ENCODE results near the gene TRAPPC14.
"Not testable (repeated sequence)": the region's sequence is repeated elsewhere in the genome, so short reads cannot be mapped to it uniquely, and the experiment has no call there.

TRAPPC14 gene

DNA sequence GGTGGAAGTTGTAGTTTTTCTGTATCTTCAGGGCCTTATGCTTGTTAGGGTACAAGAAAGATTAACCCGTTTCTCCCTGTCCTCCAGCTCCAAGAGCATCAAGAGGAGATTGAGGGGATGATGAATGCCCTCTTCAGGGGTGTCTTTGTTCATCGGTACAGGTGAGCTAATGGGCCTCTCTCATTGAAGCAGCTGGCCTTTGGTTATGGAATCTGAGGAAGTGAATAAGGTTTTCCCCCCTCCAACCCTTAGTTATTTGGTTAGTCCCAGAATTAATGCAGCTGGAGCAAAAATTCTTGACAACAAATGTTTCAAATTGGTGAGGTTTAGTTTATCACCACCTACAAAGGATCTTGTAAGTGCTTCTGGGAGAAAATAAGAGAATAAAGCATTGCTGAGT, 36.7 kb upstream of the TRAPPC14 start:
- H3K36me3 ChIP-seq (ENCODE audit: low read depth), result no peaks in the 10 kb centered on the region
- no peak overlapping the region for H3K27ac ChIP-seq (ENCODE audit: poor library complexity, severe bottlenecking)
- H3K9me3 ChIP-seq (ENCODE audit: severe bottlenecking), result no peaks in the 10 kb centered on the region
- H3K4me3 ChIP-seq (ENCODE audit: severe bottlenecking), result no peak overlapping the region
- TF ChIP-seq, protein P1, sequence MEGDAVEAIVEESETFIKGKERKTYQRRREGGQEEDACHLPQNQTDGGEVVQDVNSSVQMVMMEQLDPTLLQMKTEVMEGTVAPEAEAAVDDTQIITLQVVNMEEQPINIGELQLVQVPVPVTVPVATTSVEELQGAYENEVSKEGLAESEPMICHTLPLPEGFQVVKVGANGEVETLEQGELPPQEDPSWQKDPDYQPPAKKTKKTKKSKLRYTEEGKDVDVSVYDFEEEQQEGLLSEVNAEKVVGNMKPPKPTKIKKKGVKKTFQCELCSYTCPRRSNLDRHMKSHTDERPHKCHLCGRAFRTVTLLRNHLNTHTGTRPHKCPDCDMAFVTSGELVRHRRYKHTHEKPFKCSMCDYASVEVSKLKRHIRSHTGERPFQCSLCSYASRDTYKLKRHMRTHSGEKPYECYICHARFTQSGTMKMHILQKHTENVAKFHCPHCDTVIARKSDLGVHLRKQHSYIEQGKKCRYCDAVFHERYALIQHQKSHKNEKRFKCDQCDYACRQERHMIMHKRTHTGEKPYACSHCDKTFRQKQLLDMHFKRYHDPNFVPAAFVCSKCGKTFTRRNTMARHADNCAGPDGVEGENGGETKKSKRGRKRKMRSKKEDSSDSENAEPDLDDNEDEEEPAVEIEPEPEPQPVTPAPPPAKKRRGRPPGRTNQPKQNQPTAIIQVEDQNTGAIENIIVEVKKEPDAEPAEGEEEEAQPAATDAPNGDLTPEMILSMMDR (IDR thresholded peaks at IDR 0.05; ENCODE audit: poor library complexity, severe bottlenecking), result no peak
- ATAC-seq (ENCODE audit: low read depth) (no peak), DNase-seq (ENCODE audit: low spot score) (no peak)
- no peaks in the 10 kb centered on the region for H3K4me1 ChIP-seq (ENCODE audit: insufficient read depth, poor library complexity, severe bottlenecking)
- no peaks in the 10 kb centered on the region for H3K27me3 ChIP-seq (ENCODE audit: insufficient read depth, poor library complexity, severe bottlenecking)

DNA sequence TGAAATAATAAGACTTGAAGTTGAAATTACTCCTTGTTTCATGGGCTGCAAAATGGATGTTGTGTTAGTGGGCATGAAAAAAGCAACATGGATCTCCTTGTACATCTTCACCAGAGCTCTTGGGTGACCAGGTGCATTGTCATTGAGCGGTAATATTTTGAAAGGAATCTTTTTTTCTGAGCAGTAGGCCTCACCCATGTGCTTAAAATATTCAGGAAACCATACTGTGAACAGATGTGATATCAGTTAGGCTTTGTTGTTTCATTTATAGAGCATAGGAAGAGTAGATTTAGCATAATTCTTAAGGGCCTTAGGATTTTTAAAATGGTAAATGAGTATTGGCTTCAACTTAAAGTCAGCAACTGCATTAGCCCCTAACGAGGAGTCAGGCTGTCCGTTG, 34.4 kb upstream of the TRAPPC14 start:
- TF ChIP-seq, protein P1 (IDR thresholded peaks at IDR 0.05; ENCODE audit: poor library complexity, severe bottlenecking), result no peak
- H3K4me3 ChIP-seq (ENCODE audit: severe bottlenecking), result no peak overlapping the region
- ATAC-seq (ENCODE audit: low read depth), result no peak
- H3K27me3 ChIP-seq (ENCODE audit: insufficient read depth, poor library complexity, severe bottlenecking), result no peaks in the 10 kb centered on the region
- no peaks in the 10 kb centered on the region for H3K36me3 ChIP-seq (ENCODE audit: low read depth)
- no peak overlapping the region for H3K27ac ChIP-seq (ENCODE audit: poor library complexity, severe bottlenecking)
- DNase-seq (ENCODE audit: low spot score), result no peak
- no peaks in the 10 kb centered on the region for H3K4me1 ChIP-seq (ENCODE audit: insufficient read depth, poor library complexity, severe bottlenecking)
- no peaks in the 10 kb centered on the region for H3K9me3 ChIP-seq (ENCODE audit: severe bottlenecking)

DNA sequence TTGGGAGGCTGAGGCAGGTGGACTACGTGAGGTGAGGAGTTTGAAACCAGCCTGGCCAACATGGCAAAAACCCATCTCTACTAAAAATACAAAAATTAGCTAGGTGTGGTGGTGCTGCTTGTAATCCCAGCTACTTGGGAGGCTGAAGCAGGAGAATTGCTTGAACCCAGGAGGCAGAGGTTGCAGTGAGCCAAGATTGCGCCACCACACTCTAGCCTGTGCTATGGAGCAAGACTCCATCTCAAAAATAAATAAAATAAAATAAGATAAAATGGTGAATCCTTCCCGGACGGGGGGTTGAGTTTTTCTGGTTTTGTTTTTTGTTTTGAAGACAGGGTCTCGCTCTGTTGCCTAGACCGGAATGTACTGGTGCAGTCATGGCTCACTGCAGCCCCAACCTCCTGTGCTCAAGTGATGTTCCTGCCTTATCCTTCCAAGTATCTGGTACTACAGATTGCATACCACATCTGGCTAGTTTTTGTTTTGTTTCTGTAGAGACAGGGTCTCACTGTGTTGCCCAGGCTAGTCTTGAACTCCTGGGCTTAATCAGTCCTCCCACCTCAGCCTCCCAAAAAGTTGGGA, 33.8 kb upstream of the TRAPPC14 start:
- not testable (repeated sequence) for H3K9me3 ChIP-seq (ENCODE audit: severe bottlenecking); H3K27ac ChIP-seq (ENCODE audit: poor library complexity, severe bottlenecking); H3K4me3 ChIP-seq (ENCODE audit: severe bottlenecking); DNase-seq (ENCODE audit: low spot score); H3K36me3 ChIP-seq (ENCODE audit: low read depth); H3K4me1 ChIP-seq (ENCODE audit: insufficient read depth, poor library complexity, severe bottlenecking); ATAC-seq (ENCODE audit: low read depth); H3K27me3 ChIP-seq (ENCODE audit: insufficient read depth, poor library complexity, severe bottlenecking)

DNA sequence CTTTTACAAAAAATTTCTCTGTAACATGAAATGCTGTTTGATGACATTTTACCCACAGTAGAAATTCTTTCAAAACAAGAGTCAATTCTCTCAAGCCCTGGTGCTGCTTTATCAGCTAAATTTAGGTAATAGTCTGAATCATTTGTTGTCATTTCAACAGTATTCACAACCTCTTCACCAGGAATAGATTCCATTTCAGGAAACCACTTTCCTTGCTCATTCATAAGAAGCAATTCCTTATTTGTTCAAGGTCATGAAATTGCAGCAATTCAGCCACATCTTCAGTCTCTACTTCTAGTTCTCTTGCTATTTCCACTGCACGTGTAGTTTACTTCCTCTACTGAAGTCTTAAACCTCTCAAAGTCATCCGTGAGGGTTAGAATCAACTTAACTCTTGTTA, 33.3 kb upstream of the TRAPPC14 start:
- TF ChIP-seq, protein P1 (IDR thresholded peaks at IDR 0.05; ENCODE audit: poor library complexity, severe bottlenecking), result no peak
- H3K27ac ChIP-seq (ENCODE audit: poor library complexity, severe bottlenecking), result no peak overlapping the region
- H3K9me3 ChIP-seq (ENCODE audit: severe bottlenecking), result no peaks in the 10 kb centered on the region
- no peak for ATAC-seq (ENCODE audit: low read depth)
- H3K27me3 ChIP-seq (ENCODE audit: insufficient read depth, poor library complexity, severe bottlenecking), result no peaks in the 10 kb centered on the region
- H3K4me1 ChIP-seq (ENCODE audit: insufficient read depth, poor library complexity, severe bottlenecking), result no peaks in the 10 kb centered on the region
- DNase-seq (ENCODE audit: low spot score), result no peak
- no peaks in the 10 kb centered on the region for H3K36me3 ChIP-seq (ENCODE audit: low read depth)
- no peak overlapping the region for H3K4me3 ChIP-seq (ENCODE audit: severe bottlenecking)

DNA sequence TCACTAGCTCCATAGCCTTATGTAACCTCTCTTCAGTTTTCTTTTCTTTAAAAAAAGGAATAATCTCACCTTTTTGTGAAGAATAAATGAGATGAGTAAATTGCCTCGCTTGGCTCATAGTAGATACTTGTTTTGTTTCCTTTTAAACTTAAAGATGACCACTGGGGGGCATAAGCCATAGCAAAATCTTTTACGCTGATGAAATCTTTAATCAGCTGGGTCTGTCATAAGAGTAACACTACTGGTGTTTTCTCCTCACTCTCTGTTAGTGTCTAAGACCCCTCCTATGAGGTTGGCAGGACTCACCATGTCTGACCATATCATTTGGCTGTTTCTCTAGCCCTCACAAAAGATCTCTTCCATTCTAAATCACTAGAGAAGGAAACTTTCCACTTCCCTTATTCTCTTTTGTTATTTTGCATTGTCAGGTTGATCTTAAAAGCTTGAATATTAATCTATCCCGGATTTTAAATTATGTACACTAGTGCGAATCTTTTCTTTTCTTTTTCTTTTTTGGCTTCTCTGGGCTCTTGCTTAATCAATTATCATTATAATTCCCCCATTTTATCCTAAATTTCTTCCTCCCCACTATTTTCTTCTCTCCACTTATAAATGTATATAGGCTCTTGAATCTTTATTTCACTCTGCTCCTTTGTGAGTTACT, 31.7 kb upstream of the TRAPPC14 start:
- Histone ChIP-seq H3K27me3 (ENCODE audit: insufficient read depth, poor library complexity, severe bottlenecking) (no peaks in the 10 kb centered on the region), H3K27ac (ENCODE audit: poor library complexity, severe bottlenecking) (no peak overlapping the region), H3K4me3 (ENCODE audit: severe bottlenecking) (no peak overlapping the region), H3K4me1 (ENCODE audit: insufficient read depth, poor library complexity, severe bottlenecking) (no peaks in the 10 kb centered on the region), H3K9me3 (ENCODE audit: severe bottlenecking) (no peaks in the 10 kb centered on the region), H3K36me3 (ENCODE audit: low read depth) (no peaks in the 10 kb centered on the region)
- TF ChIP-seq, protein P1 (IDR thresholded peaks at IDR 0.05; ENCODE audit: poor library complexity, severe bottlenecking), result peak; percentile 63
- ATAC-seq (ENCODE audit: low read depth) (peak; percentile 64; the same call in 2 of the 3 replicates), DNase-seq (ENCODE audit: low spot score) (no peak)
